HG03520 (cell line): ENCODE data around the gene TRIM58.

Source experiments
- ATAC-seq: cut with Tn5 transposase; IDR thresholded peaks from one replicate; pipeline ENCODE4 v1.9.1; 2021; ENCODE audit warnings: mild to moderate bottlenecking, moderate library complexity; ENCODE audit not compliant: unreplicated experiment

TRIM58 gene

DNA sequence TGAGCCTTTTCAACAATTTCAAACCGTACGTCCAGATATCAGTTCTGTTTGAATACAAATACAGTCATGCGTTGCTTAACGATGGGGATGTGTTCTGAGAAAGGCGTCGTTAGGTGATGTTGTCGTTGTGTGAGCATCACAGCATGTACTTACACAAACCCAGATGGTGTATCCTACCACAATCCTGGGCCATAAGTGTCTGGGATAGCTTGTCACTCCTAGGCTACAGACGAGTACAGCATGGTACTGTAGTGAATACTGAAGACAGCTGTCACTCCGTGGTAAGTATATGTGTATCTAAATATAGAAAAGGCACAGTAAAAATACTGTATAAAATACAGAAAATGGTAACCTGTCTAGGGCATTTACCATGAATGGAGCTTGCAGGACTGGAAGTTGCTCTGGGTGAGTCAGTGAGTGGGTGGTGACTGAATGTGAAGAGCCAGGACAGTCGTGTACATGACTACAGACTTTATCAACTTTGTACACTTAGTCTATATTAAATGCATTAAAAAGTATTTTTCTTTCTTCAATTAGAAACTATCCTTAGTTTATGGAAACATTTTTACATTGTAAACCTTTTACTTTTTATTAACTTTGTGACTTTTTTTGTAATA lies 27.9 kb downstream of the TRIM58 start:
- no peak for ATAC-seq

DNA sequence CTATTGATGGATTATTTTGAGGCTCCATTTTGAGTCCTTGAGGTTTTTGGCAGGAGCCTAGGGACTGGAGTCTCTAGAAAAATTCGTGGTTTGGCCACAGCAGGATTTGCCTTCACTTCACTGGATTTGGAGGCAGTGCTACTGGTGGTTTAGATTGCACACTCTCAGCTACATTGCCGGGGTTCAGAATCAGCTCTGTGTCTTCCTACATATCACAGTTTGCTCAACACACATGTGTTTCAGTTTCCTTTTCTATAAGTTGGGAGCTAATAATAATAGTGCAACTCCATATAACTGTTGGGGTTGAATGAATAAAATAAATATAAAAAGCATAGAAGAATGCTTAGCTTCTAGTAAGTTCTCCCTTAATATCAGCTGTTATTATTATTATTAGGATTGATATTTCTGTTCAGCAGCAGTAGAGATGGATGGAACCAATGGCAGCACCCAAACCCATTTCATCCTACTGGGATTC lies 38.2 kb downstream of the TRIM58 start, which contains the start of gene OR2W3:
Gene OR2W3, plus strand, starts transcription at position 425 of the 475 bp plus-strand sequence. Its CDS starts 0 bp downstream, at position 425.
- no peak for ATAC-seq

DNA sequence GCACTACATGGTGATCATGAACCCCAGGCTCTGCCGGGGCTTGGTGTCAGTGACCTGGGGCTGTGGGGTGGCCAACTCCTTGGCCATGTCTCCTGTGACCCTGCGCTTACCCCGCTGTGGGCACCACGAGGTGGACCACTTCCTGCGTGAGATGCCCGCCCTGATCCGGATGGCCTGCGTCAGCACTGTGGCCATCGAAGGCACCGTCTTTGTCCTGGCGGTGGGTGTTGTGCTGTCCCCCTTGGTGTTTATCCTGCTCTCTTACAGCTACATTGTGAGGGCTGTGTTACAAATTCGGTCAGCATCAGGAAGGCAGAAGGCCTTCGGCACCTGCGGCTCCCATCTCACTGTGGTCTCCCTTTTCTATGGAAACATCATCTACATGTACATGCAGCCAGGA lies 39.0 kb downstream of the TRIM58 start:
- no peak for ATAC-seq

DNA sequence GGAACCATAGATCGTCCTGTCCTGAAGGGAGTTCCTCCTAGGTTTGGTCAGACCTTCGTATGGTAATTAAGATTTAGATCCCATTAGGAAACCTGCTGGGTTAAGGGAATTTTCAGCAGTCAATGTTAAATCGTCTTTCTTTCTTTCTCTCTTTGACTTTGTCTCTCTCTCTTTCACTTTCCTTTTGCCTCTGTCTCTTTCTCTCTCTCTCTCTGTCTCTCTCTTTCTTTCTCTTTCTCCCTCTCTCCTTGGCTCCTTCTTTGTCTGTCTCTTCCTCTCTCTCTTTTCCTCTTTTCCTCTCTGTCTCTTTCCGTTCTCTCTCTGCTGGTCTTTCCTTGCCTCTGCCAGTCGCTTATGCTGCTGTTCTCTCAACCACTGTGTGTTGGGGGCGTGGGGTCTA lies 47.1 kb downstream of the TRIM58 start:
- no peak for ATAC-seq

DNA sequence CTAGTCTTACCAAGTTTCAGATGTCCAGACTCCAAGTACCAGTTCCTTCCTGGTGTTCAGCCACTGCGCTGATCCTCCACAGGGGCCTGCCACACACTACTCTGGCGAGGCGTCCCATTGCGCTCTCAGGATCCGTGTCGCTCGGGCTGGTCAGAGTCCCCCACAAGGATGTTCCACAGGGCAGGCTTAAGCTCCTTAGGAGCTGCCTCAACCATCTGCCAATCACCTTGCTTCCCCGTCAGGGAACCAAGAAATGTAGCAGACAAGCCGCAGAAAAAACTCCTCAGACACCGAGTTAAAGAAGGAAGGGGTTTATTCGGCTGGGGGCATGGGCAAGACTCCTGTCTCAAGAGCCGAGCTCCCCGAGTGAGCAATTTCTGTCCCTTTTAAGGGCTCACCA lies 48.2 kb downstream of the TRIM58 start:
- ATAC-seq: no peak

DNA sequence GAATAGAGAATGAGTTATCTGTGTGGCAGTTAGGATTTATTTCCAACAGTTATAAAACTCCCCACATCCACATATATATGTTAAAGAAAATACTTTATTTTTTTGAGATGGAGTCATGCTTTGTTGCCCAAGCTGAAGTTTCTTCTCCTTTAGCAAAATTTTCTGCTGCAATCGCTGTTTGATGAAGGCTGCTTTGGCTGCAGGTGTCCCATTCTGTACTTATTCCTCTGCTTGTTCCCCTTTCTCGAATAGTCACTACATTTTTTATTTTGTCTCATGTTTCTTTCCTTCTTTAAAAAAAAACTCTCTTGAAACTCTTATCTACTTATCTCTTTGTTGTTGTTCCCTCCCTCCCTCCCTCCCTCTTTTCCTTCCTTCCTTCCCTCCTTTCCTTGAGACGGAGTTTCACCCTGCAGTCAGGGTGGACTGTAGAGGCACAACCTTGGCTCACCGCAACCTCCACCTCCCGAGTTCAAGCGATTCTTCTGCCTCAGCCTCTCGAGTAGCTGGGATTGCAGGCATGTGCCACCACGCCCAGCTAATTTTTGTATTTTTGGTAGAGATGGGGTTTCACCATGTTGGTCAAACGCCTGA lies 49.0 kb downstream of the TRIM58 start:
- ATAC-seq: no peak

DNA sequence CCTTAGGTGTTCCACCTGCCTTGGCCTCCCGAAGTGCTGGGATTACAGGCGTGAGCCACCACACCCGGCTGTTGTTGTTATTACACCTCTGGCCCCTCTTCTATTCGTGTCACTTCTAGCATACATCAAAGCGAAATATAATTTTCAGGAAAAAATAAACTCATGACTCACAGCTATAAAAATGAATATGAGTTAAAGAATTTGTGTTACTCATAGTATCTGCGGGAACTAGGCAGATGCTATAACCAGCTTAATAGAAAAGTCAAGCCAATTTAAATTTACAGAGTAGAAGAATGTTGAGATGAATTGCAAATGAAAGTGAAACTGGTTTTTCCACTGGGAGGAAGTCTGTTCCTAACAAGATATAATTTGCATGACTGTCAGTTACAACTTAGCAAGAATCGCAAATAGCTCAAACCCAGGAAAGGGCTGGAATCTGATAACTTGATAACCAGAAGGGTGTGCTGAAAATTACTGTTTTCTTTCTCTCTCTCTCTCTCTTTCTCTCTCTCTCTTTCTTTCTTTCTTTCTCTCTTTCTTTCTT lies 49.6 kb downstream of the TRIM58 start:
- no peak for ATAC-seq

DNA sequence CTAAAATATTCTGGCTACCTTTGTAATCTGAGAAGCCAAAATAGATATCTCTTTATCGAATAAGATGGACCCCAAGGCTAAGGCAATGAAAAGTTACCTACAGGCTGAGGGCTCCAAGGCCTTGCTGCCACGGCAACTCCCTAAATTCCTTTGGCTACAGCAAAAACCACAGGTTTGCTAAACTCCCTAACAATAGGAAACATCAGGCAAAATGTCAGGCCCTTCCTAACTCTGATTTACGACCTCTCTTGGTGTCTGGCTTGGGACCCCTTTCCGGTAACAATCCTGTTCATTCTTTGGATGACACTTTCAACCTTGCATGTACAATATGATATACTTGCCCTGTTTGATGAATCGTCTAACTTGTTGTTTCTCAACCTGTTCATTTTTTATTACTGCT lies 51.8 kb downstream of the TRIM58 start:
- ATAC-seq: no peak

DNA sequence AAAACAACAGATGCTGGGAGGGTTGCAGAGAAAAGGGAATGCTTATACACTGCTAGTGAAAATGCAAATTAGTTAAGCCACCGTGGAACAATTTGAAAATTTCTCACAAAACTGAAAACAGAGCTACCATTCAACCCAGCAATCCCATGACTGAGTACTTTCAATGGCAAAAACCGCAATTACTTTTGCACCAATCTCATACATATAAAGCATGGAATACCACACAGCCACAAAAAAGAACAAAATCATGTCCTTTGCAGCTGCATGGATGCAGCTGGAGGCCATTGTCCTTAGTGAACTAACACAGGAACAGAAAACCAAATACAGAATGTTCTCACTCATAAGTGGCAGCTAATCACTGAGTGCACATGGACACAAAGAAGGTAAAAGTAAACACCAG lies 56.8 kb downstream of the TRIM58 start:
- no peak for ATAC-seq

DNA sequence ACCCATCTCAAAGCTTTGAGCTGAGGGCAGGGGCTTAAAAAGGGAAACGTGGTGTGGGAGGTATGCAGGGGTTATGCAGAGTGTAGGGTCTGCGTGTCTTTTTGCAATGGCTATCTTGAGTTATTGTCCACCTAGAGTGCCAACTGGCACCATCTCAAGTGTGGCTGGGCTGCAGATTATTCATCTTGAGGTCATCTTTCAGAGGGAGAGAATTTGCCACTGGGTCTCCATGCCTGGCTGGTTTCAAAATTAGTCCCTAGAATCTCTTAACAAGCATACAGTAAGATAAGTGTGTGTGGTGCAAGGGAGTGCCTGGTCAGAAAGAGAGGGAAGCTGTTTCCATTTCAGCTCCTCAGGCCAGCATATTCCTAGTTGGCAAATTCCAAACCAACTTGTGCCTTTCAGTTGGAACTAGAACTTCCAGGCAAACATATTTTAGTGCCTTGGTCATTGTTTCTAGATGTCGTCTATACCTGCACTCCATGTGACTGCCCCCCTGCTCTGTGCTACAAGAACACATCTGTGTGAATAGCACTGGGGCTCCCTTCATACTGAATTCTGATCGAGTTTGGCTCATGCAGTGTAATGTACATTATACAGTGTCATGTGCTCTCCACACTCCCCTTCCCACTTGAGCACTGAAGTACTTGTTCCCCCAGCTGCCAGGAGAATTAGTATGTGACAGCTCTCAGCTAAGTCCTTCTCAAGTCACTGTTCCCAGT lies 58.1 kb downstream of the TRIM58 start:
- ATAC-seq: no peak

DNA sequence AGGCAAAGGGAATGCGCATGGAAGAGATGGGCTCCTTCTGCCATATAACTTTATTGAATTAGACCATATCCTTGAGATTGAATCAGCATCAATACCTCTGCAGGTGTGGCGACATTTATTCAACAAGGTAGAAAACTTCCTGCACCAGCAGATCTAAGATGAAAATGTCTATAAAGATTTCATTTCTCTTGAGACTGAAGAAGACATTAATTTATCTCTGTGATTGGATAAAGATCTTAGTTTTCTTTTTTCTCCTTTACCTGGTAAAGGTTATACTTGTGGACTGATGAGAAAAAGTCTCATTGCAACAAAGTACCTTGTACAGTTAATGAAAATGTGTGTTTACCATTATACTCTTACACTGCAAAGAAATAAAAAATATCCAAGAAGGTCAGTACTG lies 63.0 kb downstream of the TRIM58 start, which contains the start of gene OR2T8:
Gene OR2T8, plus strand, starts transcription at position 301 of the 400 bp plus-strand sequence. CDS start 766 bp downstream, outside the sequence.
- ATAC-seq: no peak

DNA sequence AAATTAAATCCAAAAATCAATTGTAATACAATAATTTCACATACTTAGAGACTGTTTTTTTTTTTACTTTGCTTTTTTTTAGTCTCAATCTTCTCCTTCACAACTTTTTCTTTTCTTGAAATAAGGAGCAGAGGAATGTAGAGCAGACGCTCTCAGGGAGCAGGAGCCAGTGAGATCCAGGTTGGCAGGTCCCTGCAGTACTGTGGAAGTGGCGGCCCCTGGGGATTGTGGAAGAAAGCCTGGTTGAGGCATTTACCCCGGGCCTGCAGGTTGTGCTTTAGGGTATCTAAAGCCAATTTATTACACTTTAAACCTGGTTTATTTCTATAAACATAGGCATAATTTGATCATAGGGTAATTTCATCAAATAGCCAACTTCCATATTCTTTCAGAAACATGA lies 67.0 kb downstream of the TRIM58 start:
- no peak for ATAC-seq

DNA sequence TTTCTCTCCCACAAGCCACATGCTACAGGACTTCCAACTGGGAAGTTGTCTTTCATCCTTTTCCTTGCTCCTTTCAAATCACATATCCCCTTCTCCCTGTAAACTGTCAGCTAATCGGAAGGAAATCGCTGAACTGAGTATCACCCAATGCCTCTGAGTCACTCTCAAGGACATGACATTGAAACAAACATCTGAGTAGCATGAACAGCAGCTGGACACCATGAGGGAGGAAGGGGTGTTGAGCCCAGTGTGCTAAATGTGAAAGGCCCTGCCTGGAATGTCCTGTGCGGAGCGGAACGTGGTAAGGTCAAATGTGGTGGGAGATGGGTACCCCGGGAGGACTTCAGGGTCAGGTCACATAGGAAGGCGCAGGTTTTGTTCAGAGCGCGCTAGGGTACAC lies 67.9 kb downstream of the TRIM58 start, which contains the start of gene OR2AJ1:
Gene OR2AJ1, plus strand, starts transcription at position 22 of the 400 bp plus-strand sequence. CDS start 8,880 bp downstream, outside the sequence.
- ATAC-seq: no peak
